HG03575 (cell line): ENCODE data around the gene SCGB1C2.

Source experiments
- ATAC-seq: cut with Tn5 transposase; IDR thresholded peaks from one replicate; pipeline ENCODE4 v1.9.1; 2021; ENCODE audit not compliant: unreplicated experiment, insufficient number of reproducible peaks, low FRiP score; ENCODE audit errors: extremely low read depth

SCGB1C2 gene

DNA sequence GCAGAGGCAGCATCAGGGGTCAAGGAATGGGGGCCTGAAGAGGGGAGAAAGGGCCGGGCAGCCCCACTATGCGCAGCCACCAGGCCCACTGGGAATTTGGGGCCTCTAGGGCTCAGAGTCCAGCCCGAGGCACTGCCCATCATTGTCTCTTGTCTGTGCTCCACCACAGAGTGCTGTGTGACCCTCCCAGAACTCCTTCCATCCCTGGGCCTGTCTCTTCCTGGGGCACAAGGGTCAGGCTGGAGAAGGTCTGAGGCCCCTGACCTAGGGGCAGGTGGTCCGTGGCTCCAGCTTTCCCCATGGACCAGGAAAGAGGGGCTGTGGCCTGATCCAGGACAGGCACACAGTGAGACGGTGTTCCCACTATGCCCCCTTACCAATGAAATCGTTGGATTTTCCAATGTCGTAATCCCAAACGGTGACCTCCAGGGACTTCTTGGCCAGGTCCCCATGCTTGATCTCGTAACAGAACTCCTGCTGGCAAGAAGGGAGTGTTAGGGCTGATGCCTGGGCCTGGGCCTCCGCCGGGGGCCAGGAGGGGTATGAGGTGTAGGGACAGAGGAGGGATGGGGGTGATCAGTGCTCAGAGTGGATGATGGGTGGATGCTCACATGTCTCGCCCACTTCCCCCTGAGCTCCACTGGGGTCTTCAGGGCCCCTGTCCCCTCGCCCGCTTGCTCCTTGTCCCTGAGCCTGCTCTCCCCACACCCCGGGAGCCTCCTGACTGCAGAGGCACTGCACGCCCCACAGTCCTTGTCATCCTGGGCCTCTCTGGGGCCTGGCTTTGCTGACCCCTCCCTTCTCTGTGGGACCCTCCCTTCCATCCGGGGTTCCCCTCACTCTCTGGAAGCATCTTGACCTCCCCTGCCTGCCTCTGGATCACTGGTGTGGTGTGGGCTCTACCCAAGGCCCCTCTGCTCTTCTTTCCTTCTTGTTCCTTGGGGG is 10.7 kb downstream of the SCGB1C2 start:
- ATAC-seq: no peak

DNA sequence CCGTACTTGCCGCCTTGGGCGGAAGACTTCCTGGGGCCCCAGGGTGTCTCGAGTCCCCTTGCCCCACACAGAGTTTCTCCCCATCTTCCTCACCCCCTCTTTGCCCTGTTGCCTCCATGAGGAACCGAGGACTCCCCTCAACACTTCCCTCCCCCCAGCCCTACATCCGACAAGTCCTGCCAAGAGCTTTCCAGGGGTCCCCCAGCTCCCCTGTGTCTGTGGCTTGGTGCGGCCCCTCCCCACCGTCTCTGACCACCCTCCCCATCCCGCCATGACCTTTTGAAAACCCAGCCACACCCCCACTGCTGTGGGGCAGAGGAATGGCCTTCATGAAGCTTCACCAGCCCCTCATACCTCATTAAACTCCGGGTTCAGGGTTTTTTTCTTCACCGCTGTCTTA is 11.4 kb downstream of the SCGB1C2 start:
- ATAC-seq: no peak

DNA sequence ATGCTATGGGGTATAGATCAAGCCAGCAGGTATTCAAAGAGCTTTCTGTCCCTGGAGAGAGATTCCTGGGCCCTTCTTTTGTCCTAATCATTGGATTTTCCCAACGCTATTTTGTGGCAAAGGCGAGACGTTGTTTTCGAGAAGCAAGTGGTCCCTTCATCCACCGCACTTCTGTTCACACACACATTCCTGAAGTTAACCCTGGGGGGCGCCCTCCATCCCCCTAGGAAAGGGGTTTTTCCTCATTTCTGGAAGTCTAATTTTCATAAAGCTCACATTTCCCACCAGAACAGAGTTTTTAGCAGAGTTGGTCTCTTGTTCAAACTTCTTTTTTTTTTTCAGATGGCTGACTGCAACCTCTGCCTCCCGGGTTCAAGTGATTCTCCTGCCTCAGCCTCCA is 11.9 kb downstream of the SCGB1C2 start:
- ATAC-seq: no peak

DNA sequence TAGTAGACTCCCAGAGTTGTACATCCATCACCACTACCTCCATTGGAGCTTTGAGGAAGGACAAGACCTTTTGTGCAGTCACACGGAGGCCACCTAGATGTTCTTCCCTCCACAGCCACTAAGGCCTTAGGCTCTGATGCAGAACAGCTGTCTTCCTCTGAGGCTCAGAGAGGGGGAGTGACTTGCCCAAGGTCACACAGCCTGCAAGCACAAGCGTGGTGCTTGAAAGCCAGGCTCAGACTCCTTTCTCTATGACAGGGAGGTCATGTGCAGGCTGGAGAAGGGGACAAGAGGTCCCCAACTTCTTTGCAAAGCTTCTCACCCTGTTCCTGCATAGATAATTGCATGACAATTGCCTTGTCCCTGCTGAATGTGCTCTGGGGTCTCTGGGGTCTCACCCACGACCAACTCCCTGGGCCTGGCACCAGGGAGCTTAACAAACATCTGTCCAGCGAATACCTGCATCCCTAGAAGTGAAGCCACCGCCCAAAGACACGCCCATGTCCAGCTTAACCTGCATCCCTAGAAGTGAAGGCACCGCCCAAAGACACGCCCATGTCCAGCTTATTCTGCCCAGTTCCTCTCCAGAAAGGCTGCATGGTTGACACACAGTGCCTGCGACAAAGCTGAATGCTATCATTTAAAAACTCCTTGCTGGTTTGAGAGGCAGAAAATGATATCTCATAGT is 12.7 kb downstream of the SCGB1C2 start:
- no peak for ATAC-seq

DNA sequence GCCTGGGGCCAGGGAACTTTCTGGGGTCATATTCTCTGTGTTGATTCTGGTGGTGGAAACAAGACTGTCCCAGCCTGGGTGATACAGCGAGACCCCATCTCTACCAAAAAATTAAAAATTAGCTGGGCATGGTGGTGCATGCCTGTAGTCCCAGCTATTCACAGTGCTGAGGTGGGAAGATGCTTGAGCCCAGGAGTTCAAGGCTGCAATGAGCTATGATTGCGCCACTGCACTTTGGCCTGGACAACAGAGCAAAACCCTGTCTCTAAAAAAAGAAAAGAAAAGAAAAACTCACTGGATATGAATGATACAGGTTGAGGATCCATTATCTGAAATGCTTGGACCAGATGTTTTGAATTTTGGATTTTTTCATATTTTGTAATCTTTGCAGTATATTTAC is 13.6 kb downstream of the SCGB1C2 start:
- ATAC-seq: no peak

DNA sequence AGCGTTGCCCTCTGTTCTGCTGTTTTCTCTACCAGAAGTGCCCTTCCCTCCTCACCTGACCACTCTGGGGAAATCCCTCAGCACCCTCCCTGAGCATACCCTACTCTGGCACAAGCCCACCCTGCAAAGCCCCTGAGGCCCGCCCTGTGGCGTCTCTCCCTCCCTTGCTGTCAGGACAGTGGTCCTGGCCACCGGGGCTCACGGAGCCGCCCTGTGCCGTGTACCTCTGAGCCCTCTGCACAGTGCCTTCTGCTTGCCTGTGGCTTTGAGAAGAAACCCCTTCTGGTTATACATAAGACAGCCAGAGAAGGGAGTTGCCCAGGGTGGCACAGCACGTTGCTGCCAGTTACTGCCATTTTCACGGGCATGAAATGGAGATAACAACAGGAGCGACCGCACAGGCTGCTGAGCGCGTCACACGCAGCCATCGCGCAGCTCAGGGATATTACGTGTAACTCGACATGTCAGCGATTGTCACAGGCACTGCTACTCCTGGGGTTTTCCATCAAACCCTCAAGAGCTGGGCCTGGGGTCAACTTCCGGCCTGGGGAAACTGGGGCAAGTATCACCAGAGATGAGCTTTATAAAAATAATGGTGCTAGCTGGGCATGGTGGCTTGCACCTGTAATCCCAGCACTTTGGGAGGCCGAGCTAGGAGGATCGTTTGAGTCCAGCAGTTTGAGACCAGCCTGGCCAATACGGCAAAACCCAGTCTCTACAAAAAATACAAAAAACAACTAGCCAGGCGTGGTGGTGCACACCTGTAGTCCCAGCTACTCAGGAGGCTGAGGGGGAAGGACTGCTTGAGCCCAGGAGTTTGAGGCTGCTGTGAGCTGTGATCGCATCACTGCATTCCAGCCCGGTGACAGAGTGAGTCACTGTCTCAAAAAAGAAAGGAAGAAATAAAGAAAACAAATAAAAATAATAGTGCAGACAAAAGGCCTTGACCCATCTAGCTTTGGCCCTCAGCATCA is 14.8 kb downstream of the SCGB1C2 start:
- no peak for ATAC-seq

DNA sequence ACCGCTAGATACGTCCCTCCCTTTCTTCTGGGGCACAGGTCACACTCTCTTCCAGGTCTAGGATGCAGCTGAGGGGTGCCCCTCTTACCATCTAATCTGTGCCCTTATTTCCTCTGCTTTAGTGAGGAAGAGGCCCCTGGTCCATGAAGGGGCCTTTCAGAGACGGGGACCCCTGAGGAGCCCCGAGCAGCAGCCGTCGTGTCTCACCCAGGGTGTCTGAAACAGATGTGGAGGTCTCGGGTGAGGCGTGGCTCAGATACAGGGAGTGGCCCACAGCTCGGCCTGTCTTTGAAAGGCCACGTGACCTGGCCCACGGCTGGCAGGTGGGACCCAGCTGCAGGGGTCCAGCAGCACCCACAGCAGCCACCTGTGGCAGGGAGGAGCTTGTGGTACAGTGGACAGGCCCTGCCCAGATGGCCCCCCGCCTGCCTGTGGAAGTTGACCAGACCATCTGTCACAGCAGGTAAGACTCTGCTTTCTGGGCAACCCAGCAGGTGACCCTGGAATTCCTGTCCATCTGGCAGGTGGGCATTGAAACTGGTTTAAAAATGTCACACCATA is 15.6 kb downstream of the SCGB1C2 start:
- no peak for ATAC-seq

DNA sequence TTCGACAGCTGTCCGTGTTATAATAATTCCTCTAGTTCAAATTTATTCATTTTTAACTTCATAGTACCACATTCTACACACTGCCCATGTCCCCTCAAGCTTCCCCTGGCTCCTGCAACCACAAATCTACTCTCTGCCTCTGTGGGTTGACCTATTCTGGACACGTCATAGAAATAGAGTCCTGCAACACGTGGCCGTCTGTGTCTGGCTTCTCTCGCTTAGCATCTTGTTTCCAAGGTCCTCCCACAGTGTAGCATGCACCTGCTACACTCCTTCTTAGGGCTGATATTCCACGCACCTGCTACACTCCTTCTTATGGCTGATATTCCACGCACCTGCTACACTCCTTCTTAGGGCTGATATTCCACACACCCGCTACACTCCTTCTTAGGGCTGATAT is 16.5 kb downstream of the SCGB1C2 start:
- no peak for ATAC-seq

DNA sequence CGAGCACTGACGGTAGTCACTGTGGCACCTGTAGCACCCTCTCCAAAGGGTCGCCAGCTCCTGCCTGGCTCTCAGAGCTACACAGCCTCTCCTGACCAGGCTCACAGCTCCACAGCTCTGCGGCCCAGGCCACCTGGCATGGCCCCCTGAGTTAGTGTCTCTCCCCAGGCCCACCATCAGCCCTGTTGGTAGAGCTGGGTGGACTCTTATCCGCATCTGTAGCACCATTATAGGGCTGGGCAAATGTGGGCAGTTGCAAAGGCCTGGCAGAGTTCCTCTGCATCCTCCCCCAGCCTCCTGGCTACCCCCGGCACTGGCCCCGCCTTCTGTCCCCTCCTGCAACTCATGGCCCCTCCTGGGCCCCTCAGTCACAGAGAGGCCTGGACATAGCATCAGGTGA is 18.2 kb downstream of the SCGB1C2 start:
- no peak for ATAC-seq

DNA sequence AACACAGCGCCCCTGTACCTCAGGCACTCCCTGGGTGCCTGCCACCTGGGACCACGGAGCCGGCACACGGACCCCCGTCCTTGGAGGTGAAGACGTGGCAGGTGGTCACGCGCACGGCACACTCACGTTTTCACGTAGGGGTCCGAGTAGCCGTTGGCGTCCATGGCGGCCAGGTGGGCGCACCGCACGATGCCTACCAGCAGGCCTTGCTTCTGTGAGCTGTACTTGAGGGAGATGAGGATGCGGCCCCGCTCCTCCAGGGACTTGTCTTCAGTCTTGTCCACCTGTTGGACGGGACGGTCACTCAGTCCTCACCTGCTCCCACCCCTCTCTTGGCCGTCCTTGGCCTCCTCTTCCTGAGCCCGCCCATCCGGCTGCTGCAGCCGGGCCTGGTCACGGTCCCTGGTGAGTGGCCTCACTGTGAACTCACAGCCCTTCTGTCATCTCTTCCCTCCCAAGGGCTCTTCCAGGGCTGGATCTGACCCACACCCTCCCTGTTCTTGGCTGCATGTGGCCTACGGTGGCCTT is 18.8 kb downstream of the SCGB1C2 start:
- no peak for ATAC-seq

DNA sequence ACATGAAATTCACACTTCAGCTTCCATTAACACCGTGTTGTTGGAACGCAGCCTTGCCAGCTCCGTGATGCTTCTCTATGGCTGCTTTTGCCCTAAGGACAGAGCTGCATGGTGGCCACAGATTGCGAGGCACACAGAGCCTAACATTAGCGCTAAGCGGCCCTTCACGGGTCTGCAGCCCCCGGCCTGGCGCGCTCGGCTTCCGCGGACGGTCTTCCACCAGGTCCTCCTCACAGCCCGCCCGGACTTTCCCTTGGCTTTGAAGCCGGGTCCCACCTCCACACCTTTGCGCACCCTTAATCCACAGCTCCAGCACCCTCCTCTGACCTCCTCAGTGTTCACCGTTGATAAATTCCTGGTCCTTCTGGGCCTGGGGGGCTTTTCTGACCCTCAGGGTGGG is 19.6 kb downstream of the SCGB1C2 start:
- no peak for ATAC-seq

DNA sequence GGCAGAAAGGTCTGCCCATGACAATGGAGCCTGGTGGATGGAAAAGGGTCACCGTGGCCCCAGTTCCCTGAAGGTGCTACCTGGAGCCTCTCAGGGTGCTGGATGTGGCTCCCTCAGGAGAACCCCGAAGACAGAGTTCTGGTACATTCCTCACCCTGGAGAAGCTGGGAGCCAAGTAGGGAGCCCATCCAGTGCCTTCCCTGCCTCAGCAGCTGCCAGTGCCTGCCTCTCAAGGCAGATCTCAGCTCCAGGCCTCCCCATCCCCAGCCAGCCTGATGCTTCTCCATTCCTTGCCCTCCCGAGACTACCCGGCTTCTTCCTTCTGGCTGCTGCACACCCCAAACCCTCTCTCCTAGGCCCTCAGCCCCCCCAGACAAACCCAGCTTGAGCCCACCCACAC is 20.5 kb downstream of the SCGB1C2 start:
- no peak for ATAC-seq

DNA sequence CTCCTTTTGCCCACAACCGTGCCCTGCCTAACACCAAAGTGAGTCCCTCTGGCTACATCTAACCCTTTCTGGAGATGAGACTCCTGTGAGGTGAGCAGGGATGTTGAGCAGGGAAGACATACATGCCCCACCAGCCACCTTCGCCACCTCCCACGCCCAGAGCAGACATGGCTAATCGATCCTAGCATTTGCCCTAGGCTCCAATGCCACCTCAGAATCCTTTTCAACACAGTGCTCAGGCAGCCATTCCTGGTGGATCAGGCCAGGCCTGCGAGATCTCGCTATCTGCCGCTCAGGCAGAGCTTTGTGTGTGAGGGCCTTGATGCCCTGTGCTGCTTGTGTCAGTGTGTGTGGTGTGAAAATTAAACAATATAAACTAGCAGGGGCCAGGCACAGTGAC is 21.0 kb downstream of the SCGB1C2 start:
- ATAC-seq: no peak

DNA sequence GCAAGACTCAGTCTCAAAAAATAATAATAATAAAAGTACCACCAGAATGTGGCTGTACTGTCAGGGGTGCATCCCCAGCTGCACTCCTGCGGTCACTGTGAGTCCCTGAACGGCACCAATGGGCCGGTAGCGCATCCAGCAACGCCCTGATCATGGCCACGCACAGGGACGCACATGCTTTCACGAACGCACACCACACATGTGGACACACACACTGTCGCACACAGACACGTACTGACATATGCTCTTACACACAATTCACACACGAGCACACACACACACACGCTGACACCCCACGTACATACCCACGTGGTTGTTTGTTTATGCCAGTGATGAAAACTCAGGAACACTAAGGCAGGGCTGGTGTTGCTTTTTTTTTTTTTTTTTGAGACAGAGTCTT is 22.2 kb downstream of the SCGB1C2 start:
- no peak for ATAC-seq

DNA sequence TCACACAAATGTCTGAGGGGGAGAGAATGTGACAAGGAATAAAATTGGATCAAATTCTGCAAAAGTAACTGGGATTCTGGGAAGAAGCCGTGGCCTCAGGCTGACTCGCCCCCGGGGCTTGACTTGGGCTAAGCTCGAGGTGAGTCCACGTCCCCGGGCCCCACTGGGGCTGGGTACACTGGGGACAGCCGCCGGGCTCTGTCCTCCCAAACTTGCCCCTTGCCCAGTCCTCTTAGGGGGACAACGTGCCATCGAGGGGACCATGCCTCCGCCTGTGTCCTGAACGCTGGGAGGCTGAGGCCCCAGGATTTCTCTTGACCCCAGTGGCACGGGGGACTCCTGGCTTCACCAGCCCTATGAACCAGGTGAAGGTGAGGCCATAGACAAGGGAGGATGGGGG is 23.0 kb downstream of the SCGB1C2 start:
- ATAC-seq: no peak

DNA sequence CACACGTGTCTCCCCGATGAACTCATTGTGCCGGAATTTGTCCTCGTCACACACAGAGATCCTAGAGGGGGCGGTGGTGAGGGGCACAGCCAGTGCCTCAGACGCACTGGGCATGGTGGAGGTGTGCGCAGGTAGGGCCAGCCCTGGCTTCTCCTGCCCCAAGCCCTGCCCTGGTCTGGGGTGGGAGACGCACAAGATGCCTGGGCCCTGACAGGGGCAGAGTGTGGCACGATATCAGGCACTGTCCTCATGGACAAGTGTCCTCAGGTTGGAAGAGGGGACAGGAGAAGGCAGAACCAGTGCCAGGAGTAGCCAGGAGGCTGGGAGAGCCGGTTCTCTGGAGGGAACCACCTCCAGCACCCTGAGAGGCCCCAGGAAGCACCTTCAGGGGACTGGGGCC is 24.1 kb downstream of the SCGB1C2 start:
- no peak for ATAC-seq

DNA sequence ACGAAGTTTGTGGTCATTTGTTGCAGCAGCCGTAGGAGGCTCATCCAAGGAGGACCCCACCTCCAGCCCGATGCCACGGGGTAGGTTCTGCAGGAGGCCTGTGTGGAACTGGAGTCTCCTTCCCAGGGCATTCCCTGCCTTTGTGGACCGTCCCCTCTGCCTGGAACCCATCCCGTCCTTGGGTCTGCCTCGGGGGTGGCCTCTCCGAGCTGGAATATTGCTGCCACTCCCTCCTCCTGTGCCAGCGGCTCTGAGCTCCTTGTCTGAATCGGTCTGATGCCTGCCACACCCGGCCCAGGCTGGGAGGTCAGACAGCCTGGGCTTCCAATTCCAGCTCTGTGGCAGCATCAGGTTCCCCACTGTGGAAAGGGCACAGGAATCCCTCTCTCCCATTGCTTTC is 25.3 kb downstream of the SCGB1C2 start:
- no peak for ATAC-seq

DNA sequence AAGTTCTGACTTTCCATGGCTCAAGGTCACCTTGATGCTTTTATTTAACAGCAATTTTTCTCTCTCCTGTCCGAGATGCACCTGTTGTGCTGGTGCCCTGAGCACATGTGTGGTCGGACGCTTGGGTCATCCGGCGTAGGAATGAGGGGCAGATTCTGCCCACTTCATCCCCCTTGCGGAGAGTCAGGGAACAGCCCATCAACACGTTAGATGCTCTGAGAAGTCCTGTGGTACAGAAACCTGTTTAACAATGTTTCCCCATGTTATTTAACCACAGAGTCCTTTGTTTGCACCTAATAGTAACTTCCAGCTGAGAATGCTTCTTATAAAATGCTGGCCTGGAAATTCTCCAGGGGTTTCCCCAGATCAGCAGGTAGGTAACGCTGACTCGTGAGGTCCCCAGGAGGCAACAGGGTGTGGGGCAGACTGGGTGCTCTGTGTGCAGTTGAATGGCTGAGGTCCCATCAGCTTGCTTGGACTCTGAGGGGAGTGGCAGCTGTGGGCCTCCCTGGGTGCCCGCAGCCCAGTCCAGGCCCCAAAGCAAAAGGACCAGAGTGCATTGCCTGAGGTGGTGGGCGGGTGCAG is 26.2 kb downstream of the SCGB1C2 start:
- ATAC-seq: no peak
